A549 (cell line): Measurements from ENCODE around the gene GLTPD2. TPM values are rescaled to one million over a fixed set of nuclear protein-coding genes. Genes with fewer than 3 reads are reported as not detected.

ENCODE experiments used
- ATAC-seq, 2 experiments: fragments of 200-7000 bp in 1 of 2; fragments of >200 bp in 1 of 2; cut with Nextera tagmentation in 1 of 2; cut with Tn5 transposase in 1 of 2; 3 replicates each; pipeline versions ENCODE4 v1.8.0 to v1.9.1; 2018 to 2020; ENCODE audit warnings: mild to moderate bottlenecking in 1 of 2, moderate library complexity in 1 of 2
- CTCF ChIA-PET: fragments of 300-600 bp; sonication (Branson Sonifier 250); formaldehyde crosslinking; extraction: SDS; loops from one replicate; lab custom pipeline; 2021; ENCODE audit warnings: antibody characterized with exemption, inconsistent platforms; lab: Yijun Ruan, JAX
- POLR2A ChIA-PET: fragments of 350-600 bp; formaldehyde crosslinking; extraction: SDS; loops from one replicate; lab custom pipeline; 2021; ENCODE audit warnings: antibody characterized with exemption, inconsistent platforms; lab: Yijun Ruan, JAX
- DNase-seq, 2 experiments: peaks; one replicate each; pipeline versions ENCODE4 v3.0.0 to v3.0.0-alpha.2; 2011 to 2016; ENCODE audit warnings: low read depth in 1 of 2, low spot score in 1 of 2
- FAIRE-seq: peaks from 2 replicates; lab custom pipeline; 2011; peaks lifted over from hg19 to GRCh38; lab: Jason Lieb, UNC
- H3K27ac ChIP-seq, 2 experiments: fragments of >200 bp; sonication (Bioruptor Twin); formaldehyde crosslinking; 3 replicates each; pipeline ENCODE4 v1.5.1; 2016 to 2017
- H3K4me1 ChIP-seq: fragments of >200 bp; sonication (Bioruptor Twin); formaldehyde crosslinking; 3 replicates; pipeline ENCODE4 v1.6.1; 2016
- H3K4me2 ChIP-seq: fragments of >200 bp; sonication (Bioruptor Twin); formaldehyde crosslinking; 3 replicates; pipeline ENCODE4 v1.6.1; 2016
- H3K4me3 ChIP-seq: fragments of >200 bp; sonication (Bioruptor Twin); formaldehyde crosslinking; 3 replicates; pipeline ENCODE4 v1.5.1; 2016
- H3K9me3 ChIP-seq: fragments of >200 bp; sonication (Bioruptor Twin); formaldehyde crosslinking; 3 replicates; pipeline ENCODE4 v1.6.1; 2016
- BCL3 ChIP-seq: fragments of >200 bp; sonication (Bioruptor Twin); formaldehyde crosslinking; IDR thresholded peaks from 3 replicates; pipeline ENCODE4 v1.6.1; 2016
- CBX2 ChIP-seq: fragments of 200-600 bp; sonication (generic); IDR thresholded peaks from 2 replicates; pipeline ENCODE4 v1.6.1; 2016; ENCODE audit warnings: low read depth, mild to moderate bottlenecking, borderline replicate concordance
- EHMT2 ChIP-seq: fragments of 200-600 bp; sonication (generic); IDR thresholded peaks from 2 replicates; pipeline ENCODE4 v1.6.1; 2016; ENCODE audit warnings: antibody characterized with exemption, low read depth, mild to moderate bottlenecking, moderate library complexity
- FOSL2 ChIP-seq, 2 experiments: fragments of 450-650 bp in 1 of 2; fragments of >200 bp in 1 of 2; sonication (Bioruptor Twin) in 1 of 2; formaldehyde crosslinking; IDR thresholded peaks; 2 replicates each; pipeline versions ENCODE4 v1.5.0 to v1.6.1; 2016 to 2020; ENCODE audit warnings: mild to moderate bottlenecking in 1 of 2, moderate library complexity in 1 of 2
- HEYL ChIP-seq: fragments of 250-450 bp; sonication (Bioruptor Pico); IDR thresholded peaks from 2 replicates; pipeline ENCODE4 v1.8.0; 2021; ENCODE audit warnings: mild to moderate bottlenecking, moderate library complexity
- HMGXB4 ChIP-seq: fragments of 250-450 bp; sonication (Bioruptor Pico); IDR thresholded peaks from 2 replicates; pipeline ENCODE4 v1.5.0; 2021; ENCODE audit warnings: mild to moderate bottlenecking, moderate library complexity, borderline replicate concordance
- HOXA7 ChIP-seq: fragments of 250-450 bp; sonication (Bioruptor Pico); IDR thresholded peaks from 2 replicates; pipeline ENCODE4 v1.5.0; 2020; ENCODE audit warnings: mild to moderate bottlenecking, moderate library complexity
- JUN ChIP-seq, 2 experiments: fragments of >200 bp; sonication (Bioruptor Twin); formaldehyde crosslinking; IDR thresholded peaks; 2 replicates in 1 of 2; 3 replicates in 1 of 2; pipeline ENCODE4 v1.6.1; 2016 to 2017
- MYC ChIP-seq: IDR thresholded peaks from 2 replicates; pipeline ENCODE4 v1.6.1; 2012; ENCODE audit warnings: mild to moderate bottlenecking, inconsistent platforms, low read length, improper control_type of control experiment, borderline replicate concordance
- NFE2L2 ChIP-seq: fragments of 150-350 bp; conservative IDR thresholded peaks from 2 replicates; pipeline ENCODE4 v1.6.1; 2014; ENCODE audit warnings: low read length
- RARB ChIP-seq: fragments of 250-450 bp; sonication (Bioruptor Pico); IDR thresholded peaks from 2 replicates; pipeline ENCODE4 v1.8.0; 2021; ENCODE audit warnings: mild to moderate bottlenecking, moderate library complexity
- RCOR1 ChIP-seq: fragments of 150-350 bp; IDR thresholded peaks from 2 replicates; pipeline ENCODE4 v1.6.1; 2014; ENCODE audit warnings: antibody characterized with exemption, low read length, low read depth
- REST ChIP-seq: fragments of 200-600 bp; sonication (generic); IDR thresholded peaks from 2 replicates; pipeline ENCODE4 v1.6.1; 2016; ENCODE audit warnings: antibody characterized with exemption, mild to moderate bottlenecking, moderate library complexity
- ZC3H11A ChIP-seq: fragments of 450-650 bp; IDR thresholded peaks from 2 replicates; pipeline ENCODE4 v1.6.1; 2014; ENCODE audit warnings: antibody characterized with exemption, mild to moderate bottlenecking
- ZNF302 ChIP-seq: fragments of 250-450 bp; sonication (Bioruptor Pico); IDR thresholded peaks from 2 replicates; pipeline ENCODE4 v1.9.0; 2021; ENCODE audit warnings: inconsistent platforms, mild to moderate bottlenecking, moderate library complexity
- WGBS: methylation state at CpG from one replicate; pipeline ENCODE4 v1.1.6; 2017; ENCODE audit errors: missing lambda C conversion rate; 5-methylcytosine and 5-hydroxymethylcytosine counted together
- polyA plus RNA-seq, 4 experiments: library from polyadenylated mRNA; depleted of rRNA in 3 of 4; stranded (reverse); fragments of >200 nt; fragmentation: RNase III in 1 of 4; extraction: RNeasy Plus Mini Kit Qiagen cat#74134 plus additional on column Dnase treatment in 1 of 4; gene quantifications; 2 replicates in 3 of 4; 3 replicates in 1 of 4; pipeline ENCODE4 v1.2.3, GENCODE V29; 2011 to 2017
- TF ChIP-seq, protein P1 (sequence below): fragments of >200 bp; sonication (Bioruptor Twin); formaldehyde crosslinking; IDR thresholded peaks from 3 replicates; pipeline ENCODE4 v1.5.1; 2016
- TF ChIP-seq, protein P2 (sequence below): fragments of 250-450 bp; sonication (Bioruptor Pico); IDR thresholded peaks from 2 replicates; pipeline ENCODE4 v1.5.0; 2020; ENCODE audit warnings: low read depth, mild to moderate bottlenecking, moderate library complexity

The GLTPD2 gene
- polyA plus RNA-seq, 2 of the 4 experiments (the other 2 are of a cell fraction), result not detected

- ChIA-PET CTCF (interaction anchor here (1.7 to 4.6 kb wide), 4 partner anchors 9 to 140 kb away, joined by 9 to 42 read pairs (median 12); partner anchors contain the start of genes ARRB2 and GLTPD2), POLR2A (no interaction called here)
- DNase-seq (no peak), FAIRE-seq (no peak), ATAC-seq (no peak)
- Histone ChIP-seq H3K4me2 (no peak overlapping the region), H3K4me1 (peaks cover 9% of the 10 kb centered on the region), H3K4me3 (no peak overlapping the region), H3K27ac (no peak overlapping the region), H3K9me3 (no peaks in the 10 kb centered on the region)
- 89% methylated on average over 8 of the region's 8 CpGs for WGBS
- TF ChIP-seq JUN (IDR thresholded peaks at IDR 0.05), result no peak
Measured at GRCh38 chr17:4741544-4741943, 47.2 kb upstream of the GLTPD2 start.

GRCh38 chr17:4742133-4742532 lies 46.6 kb upstream of the GLTPD2 start:
- FAIRE-seq, result no peak
- CTCF ChIA-PET, result interaction anchor here (1.6 to 4.6 kb wide), 5 partner anchors 10 to 139 kb away, joined by 6 to 42 read pairs (median 10); partner anchors contain the start of genes ARRB2 and GLTPD2
- no peak for TF ChIP-seq FOSL2 (IDR thresholded peaks at IDR 0.05)
- TF ChIP-seq FOSL2 (CRISPR knock-in tag; IDR thresholded peaks at IDR 0.05), result no peak
- no peak for TF ChIP-seq ZC3H11A
- TF ChIP-seq NFE2L2, result no peak
- no peak for TF ChIP-seq CBX2
- no peak for TF ChIP-seq REST
- no peak for TF ChIP-seq HEYL
- TF ChIP-seq HOXA7 (CRISPR knock-in tag), result no peak
- no peak for TF ChIP-seq ZNF302
- TF ChIP-seq, protein P1, sequence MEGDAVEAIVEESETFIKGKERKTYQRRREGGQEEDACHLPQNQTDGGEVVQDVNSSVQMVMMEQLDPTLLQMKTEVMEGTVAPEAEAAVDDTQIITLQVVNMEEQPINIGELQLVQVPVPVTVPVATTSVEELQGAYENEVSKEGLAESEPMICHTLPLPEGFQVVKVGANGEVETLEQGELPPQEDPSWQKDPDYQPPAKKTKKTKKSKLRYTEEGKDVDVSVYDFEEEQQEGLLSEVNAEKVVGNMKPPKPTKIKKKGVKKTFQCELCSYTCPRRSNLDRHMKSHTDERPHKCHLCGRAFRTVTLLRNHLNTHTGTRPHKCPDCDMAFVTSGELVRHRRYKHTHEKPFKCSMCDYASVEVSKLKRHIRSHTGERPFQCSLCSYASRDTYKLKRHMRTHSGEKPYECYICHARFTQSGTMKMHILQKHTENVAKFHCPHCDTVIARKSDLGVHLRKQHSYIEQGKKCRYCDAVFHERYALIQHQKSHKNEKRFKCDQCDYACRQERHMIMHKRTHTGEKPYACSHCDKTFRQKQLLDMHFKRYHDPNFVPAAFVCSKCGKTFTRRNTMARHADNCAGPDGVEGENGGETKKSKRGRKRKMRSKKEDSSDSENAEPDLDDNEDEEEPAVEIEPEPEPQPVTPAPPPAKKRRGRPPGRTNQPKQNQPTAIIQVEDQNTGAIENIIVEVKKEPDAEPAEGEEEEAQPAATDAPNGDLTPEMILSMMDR, result no peak
- TF ChIP-seq BCL3, result no peak
- no peak for TF ChIP-seq MYC
- no peak for TF ChIP-seq EHMT2
- TF ChIP-seq RCOR1, result no peak
- TF ChIP-seq, all 56 proteins: peak for 0
- Histone ChIP-seq H3K4me3 (no peak overlapping the region), H3K4me1 (peaks cover 9% of the 10 kb centered on the region), H3K9me3 (no peaks in the 10 kb centered on the region), H3K27ac (no peak overlapping the region), H3K4me2 (no peak overlapping the region)
- POLR2A ChIA-PET, result no interaction called here
- DNase-seq (no peak), ATAC-seq (no peak)
- 64% methylated on average over 9 of the region's 9 CpGs for WGBS

GRCh38 chr17:4742629-4743028 lies 46.1 kb upstream of the GLTPD2 start:
- no peak for DNase-seq
- 74% methylated on average over 10 of the region's 10 CpGs for WGBS
- no peak for TF ChIP-seq RARB (CRISPR knock-in tag)
- no peak for TF ChIP-seq HMGXB4 (CRISPR knock-in tag)
- TF ChIP-seq, protein P2, sequence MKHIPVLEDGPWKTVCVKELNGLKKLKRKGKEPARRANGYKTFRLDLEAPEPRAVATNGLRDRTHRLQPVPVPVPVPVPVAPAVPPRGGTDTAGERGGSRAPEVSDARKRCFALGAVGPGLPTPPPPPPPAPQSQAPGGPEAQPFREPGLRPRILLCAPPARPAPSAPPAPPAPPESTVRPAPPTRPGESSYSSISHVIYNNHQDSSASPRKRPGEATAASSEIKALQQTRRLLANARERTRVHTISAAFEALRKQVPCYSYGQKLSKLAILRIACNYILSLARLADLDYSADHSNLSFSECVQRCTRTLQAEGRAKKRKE (CRISPR knock-in tag), result no peak
- peaks cover 9% of the 10 kb centered on the region for H3K4me1 ChIP-seq
- H3K4me3 ChIP-seq, result no peak overlapping the region
- H3K4me2 ChIP-seq, result no peak overlapping the region
- ATAC-seq, result no peak
- H3K27ac ChIP-seq, result no peak overlapping the region
- POLR2A ChIA-PET, result no interaction called here
- no peaks in the 10 kb centered on the region for H3K9me3 ChIP-seq
- CTCF ChIA-PET, result interaction anchor here (1.0 to 4.6 kb wide), 6 partner anchors 10 to 166 kb away, joined by 3 to 42 read pairs (median 8); partner anchors contain the start of gene GLTPD2
- FAIRE-seq, result no peak
